ENCODE results near the gene SCARF2.
"Not testable (repeated sequence)": the region's sequence is repeated elsewhere in the genome, so short reads cannot be mapped to it uniquely, and the experiment has no call there.

The SCARF2 gene

GRCh38 chr22:20386336-20386735 lies 51.3 kb downstream of the SCARF2 start:
- no peak for DNase-seq (ENCODE audit: extremely low read depth, insufficient read length)
- Histone ChIP-seq H3K27me3 (replicated peaks; ENCODE audit: control insufficient read depth, insufficient read depth, low read length) (no peaks in the 10 kb centered on the region; the same call in 1 of the 2 replicates), H3K36me3 (ENCODE audit: control insufficient read depth, insufficient read depth, low read length) (no peaks in the 10 kb centered on the region), H3K4me3 (replicated peaks; ENCODE audit: low read depth, low read length) (no peak overlapping the region)
- TF ChIP-seq CTCF (IDR thresholded peaks at IDR 0.05; ENCODE audit: insufficient read depth, low read length, poor library complexity, severe bottlenecking): no peak

- H3K27me3 ChIP-seq (replicated peaks; ENCODE audit: control insufficient read depth, insufficient read depth, low read length): no peaks in the 10 kb centered on the region; the same call in 1 of the 2 replicates
Measured at GRCh38 chr22:20384865-20385264, 52.8 kb downstream of the SCARF2 start.

GRCh38 chr22:20384171-20384570 lies 53.5 kb downstream of the SCARF2 start:
- Histone ChIP-seq H3K27me3 (replicated peaks; ENCODE audit: control insufficient read depth, insufficient read depth, low read length) (no peaks in the 10 kb centered on the region; the same call in 1 of the 2 replicates), H3K4me3 (replicated peaks; ENCODE audit: low read depth, low read length) (no peak overlapping the region), H3K36me3 (ENCODE audit: control insufficient read depth, insufficient read depth, low read length) (no peaks in the 10 kb centered on the region)
- TF ChIP-seq CTCF (IDR thresholded peaks at IDR 0.05; ENCODE audit: insufficient read depth, low read length, poor library complexity, severe bottlenecking): no peak
- DNase-seq (ENCODE audit: extremely low read depth, insufficient read length): no peak

More at GRCh38 chr22:20384865-20385264, 52.8 kb downstream of the SCARF2 start:
- no peaks in the 10 kb centered on the region for H3K36me3 ChIP-seq (ENCODE audit: control insufficient read depth, insufficient read depth, low read length)
- DNase-seq (ENCODE audit: extremely low read depth, insufficient read length): no peak
- TF ChIP-seq CTCF (IDR thresholded peaks at IDR 0.05; ENCODE audit: insufficient read depth, low read length, poor library complexity, severe bottlenecking): no peak
- no peak overlapping the region for H3K4me3 ChIP-seq (replicated peaks; ENCODE audit: low read depth, low read length)

GRCh38 chr22:20383538-20383937 lies 54.1 kb downstream of the SCARF2 start:
- no peaks in the 10 kb centered on the region for H3K36me3 ChIP-seq (ENCODE audit: control insufficient read depth, insufficient read depth, low read length)
- no peaks in the 10 kb centered on the region; the same call in 1 of the 2 replicates for H3K27me3 ChIP-seq (replicated peaks; ENCODE audit: control insufficient read depth, insufficient read depth, low read length)
- H3K4me3 ChIP-seq (replicated peaks; ENCODE audit: low read depth, low read length): no peak overlapping the region
- DNase-seq (ENCODE audit: extremely low read depth, insufficient read length): no peak
- TF ChIP-seq CTCF (IDR thresholded peaks at IDR 0.05; ENCODE audit: insufficient read depth, low read length, poor library complexity, severe bottlenecking): no peak

GRCh38 chr22:20380486-20380885 lies 57.1 kb downstream of the SCARF2 start:
- TF ChIP-seq CTCF (IDR thresholded peaks at IDR 0.05; ENCODE audit: insufficient read depth, low read length, poor library complexity, severe bottlenecking): no peak
- H3K27me3 ChIP-seq (replicated peaks; ENCODE audit: control insufficient read depth, insufficient read depth, low read length): no peaks in the 10 kb centered on the region; the same call in 1 of the 2 replicates
- DNase-seq (ENCODE audit: extremely low read depth, insufficient read length): no peak

GRCh38 chr22:20378684-20379083 lies 58.9 kb downstream of the SCARF2 start:
- H3K36me3 ChIP-seq (ENCODE audit: control insufficient read depth, insufficient read depth, low read length); DNase-seq (ENCODE audit: extremely low read depth, insufficient read length); H3K4me3 ChIP-seq (replicated peaks; ENCODE audit: low read depth, low read length); H3K27me3 ChIP-seq (replicated peaks; ENCODE audit: control insufficient read depth, insufficient read depth, low read length): not testable (repeated sequence)

More at GRCh38 chr22:20380486-20380885, 57.1 kb downstream of the SCARF2 start:
- no peak overlapping the region for H3K4me3 ChIP-seq (replicated peaks; ENCODE audit: low read depth, low read length)
- no peaks in the 10 kb centered on the region for H3K36me3 ChIP-seq (ENCODE audit: control insufficient read depth, insufficient read depth, low read length)
